Gastrocnemius medialis (tissue), 4 donors: ENCODE data around the gene GFOD1. TPM values are rescaled to one million over a fixed set of nuclear protein-coding genes. Genes with fewer than 3 reads are reported as not detected.

Experiments used
- ATAC-seq, 2 donors: fragments of 150-250 bp; one replicate each; pipeline ENCODE4 v1.9.1; 2016
- DNase-seq, 2 donors: peaks; one replicate each; pipeline ENCODE4 v3.0.0-alpha.2; 2019
- H3K27ac ChIP-seq, 4 donors: fragments of 200-600 bp; sonication (generic); 1 replicate in 1 of 4; 2 replicates in 3 of 4; pipeline ENCODE4 v1.5.1; 2016 to 2018; ENCODE audit warnings: mild to moderate bottlenecking in 2 of 4, moderate library complexity in 1 of 4
- H3K27me3 ChIP-seq, 3 donors: fragments of 200-600 bp; sonication (generic) in 2 of 3; 1 replicate in 1 of 3; 2 replicates in 2 of 3; pipeline versions ENCODE4 v1.5.1 to v1.6.0; 2016 to 2019; ENCODE audit warnings: mild to moderate bottlenecking in 1 of 3, moderate library complexity in 1 of 3
- H3K36me3 ChIP-seq, 2 donors: fragments of 200-600 bp; sonication (generic) in 1 of 2; one replicate each; pipeline ENCODE4 v1.5.1; 2017 to 2018
- H3K4me1 ChIP-seq, 2 donors: fragments of 200-600 bp; sonication (generic) in 1 of 2; one replicate each; pipeline ENCODE4 v1.5.1; 2016 to 2017; ENCODE audit warnings: mild to moderate bottlenecking in 2 of 2
- H3K4me3 ChIP-seq, 4 donors: fragments of 200-600 bp; sonication (generic) in 3 of 4; 1 replicate in 1 of 4; 2 replicates in 3 of 4; pipeline ENCODE4 v1.5.1; 2016 to 2019; ENCODE audit warnings: mild to moderate bottlenecking in 2 of 4
- H3K9me3 ChIP-seq, 3 donors: fragments of 200-600 bp; sonication (generic) in 2 of 3; 1 replicate in 1 of 3; 2 replicates in 2 of 3; pipeline ENCODE4 v1.5.1; 2016 to 2019
- POLR2A ChIP-seq, 2 donors: fragments of 450-650 bp; IDR thresholded peaks; one replicate each; pipeline ENCODE4 v1.6.1; 2017; ENCODE audit warnings: antibody characterized with exemption in 2 of 2, mild to moderate bottlenecking in 2 of 2, moderate library complexity in 2 of 2
- in situ Hi-C, 4 donors: fragments of 200-750 bp; cut with MboI; loops; one replicate each; pipeline versions ENCODE4 v1.15.0 to v1.8.0; 2017; ENCODE audit warnings: low sequenced_read_pairs in 4 of 4
- intact Hi-C: fragments of 100-400 bp; cut with DNase I; formaldehyde crosslinking; loops from one replicate; pipeline ENCODE4 v1.15.1; 2023; ENCODE audit warnings: low total_unique reads
- total RNA-seq, 4 donors: library from RNA; depleted of rRNA; stranded (reverse); fragments of >200 nt; gene quantifications; one replicate each; pipeline versions ENCODE4 v1.1.0 to v1.2.3, GENCODE V29; 2016
- TF ChIP-seq, protein P1 (sequence below), 5 experiments: fragments of 450-650 bp in 3 of 5; fragments of 200-600 bp in 2 of 5; sonication (generic) in 2 of 5; IDR thresholded peaks in 4 of 5; conservative IDR thresholded peaks in 1 of 5; 1 replicate in 4 of 5; 2 replicates in 1 of 5; pipeline ENCODE4 v1.5.1; 2016 to 2019; ENCODE audit warnings: antibody characterized with exemption in 5 of 5, mild to moderate bottlenecking in 3 of 5, moderate library complexity in 3 of 5

The GFOD1 gene
- total RNA-seq, 4 donors from 2014 or later: 9.0 to 31.8 (median 16.9) TPM

DNA sequence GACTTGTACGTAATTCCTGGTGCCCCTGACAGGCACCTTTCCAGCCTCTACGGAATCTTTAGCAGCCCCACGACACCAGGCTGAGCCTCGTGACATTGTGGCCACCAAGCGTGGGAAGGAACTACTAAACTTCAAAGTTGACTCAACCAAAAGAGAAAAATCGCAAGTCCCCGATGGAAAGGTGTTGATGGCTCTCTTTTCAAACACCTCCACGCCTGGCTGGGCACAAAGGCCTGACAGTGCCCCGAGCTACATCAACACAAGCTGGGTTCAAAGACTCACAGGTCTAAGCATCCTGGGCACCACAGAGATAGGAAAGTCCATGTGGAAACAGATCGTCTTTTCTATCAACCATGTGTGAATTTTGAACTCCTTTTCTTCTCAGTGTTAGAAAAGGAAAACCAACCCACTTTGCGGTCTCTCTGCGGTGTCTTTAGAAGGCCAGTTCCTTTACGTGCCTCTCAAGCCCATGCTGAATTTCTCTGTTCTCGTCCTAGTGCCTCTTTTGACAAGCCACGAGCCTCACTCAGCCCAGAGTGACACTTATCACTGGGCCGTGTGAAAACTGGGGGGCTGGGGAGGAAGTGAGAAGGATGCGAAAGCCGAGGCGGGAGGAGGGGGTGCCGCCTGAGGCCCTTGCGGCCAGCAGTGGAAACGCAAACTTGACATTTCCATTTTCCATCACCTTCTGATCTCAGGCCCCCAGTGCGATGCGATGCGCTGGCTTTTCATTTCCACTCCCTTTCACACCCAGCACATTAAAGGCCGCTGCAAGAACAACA, 59.4 kb downstream of the GFOD1 start:
- ATAC-seq (no peak), DNase-seq (no peak)
- Histone ChIP-seq H3K4me3 (no peak overlapping the region), H3K4me1 (peaks cover 62 to 68% of the 10 kb centered on the region in 2 donors), H3K27me3 (no peaks in the 10 kb centered on the region), H3K36me3 (no peaks in the 10 kb centered on the region), H3K27ac (peak overlapping the region; percentile 1 to 57 (median 6)), H3K9me3 (no peaks in the 10 kb centered on the region)
- intact Hi-C loops: loop anchor here (10.0 kb wide), 1 partner anchor 387 kb away; the partner anchor contains the start of gene MCUR1
- in situ Hi-C loops: no loop called here
- TF ChIP-seq POLR2A (IDR thresholded peaks at IDR 0.05): no peak

DNA sequence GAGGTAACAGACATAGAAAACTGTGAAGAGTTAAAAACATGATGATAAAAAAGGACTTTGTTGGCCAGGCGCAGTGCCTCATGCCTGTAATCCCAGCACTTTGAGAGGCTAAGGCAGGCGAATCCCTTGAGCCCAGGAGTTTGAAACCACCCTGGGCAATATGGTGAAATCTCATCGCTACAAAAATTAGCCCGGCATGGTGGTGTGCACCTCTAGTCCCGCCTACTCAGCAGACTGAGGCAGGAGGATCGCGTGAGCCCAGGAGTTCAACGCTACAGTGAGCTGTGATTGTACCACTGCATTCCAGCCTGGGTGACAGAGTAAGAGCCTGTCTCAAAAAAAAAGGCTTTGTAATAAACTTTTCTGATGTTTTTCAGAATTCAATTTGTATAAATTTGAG, 60.1 kb downstream of the GFOD1 start:
- no peaks in the 10 kb centered on the region for H3K9me3 ChIP-seq
- no peaks in the 10 kb centered on the region for H3K36me3 ChIP-seq
- H3K27me3 ChIP-seq: no peaks in the 10 kb centered on the region
- intact Hi-C loops (loop anchor here (10.0 kb wide), 1 partner anchor 387 kb away; the partner anchor contains the start of gene MCUR1), in situ Hi-C loops (no loop called here)
- TF ChIP-seq, protein P1, sequence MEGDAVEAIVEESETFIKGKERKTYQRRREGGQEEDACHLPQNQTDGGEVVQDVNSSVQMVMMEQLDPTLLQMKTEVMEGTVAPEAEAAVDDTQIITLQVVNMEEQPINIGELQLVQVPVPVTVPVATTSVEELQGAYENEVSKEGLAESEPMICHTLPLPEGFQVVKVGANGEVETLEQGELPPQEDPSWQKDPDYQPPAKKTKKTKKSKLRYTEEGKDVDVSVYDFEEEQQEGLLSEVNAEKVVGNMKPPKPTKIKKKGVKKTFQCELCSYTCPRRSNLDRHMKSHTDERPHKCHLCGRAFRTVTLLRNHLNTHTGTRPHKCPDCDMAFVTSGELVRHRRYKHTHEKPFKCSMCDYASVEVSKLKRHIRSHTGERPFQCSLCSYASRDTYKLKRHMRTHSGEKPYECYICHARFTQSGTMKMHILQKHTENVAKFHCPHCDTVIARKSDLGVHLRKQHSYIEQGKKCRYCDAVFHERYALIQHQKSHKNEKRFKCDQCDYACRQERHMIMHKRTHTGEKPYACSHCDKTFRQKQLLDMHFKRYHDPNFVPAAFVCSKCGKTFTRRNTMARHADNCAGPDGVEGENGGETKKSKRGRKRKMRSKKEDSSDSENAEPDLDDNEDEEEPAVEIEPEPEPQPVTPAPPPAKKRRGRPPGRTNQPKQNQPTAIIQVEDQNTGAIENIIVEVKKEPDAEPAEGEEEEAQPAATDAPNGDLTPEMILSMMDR (IDR thresholded peaks at IDR 0.05 in 4 of 5, conservative IDR thresholded peaks at IDR 0.05 in 1 of 5): no peak
- TF ChIP-seq POLR2A (IDR thresholded peaks at IDR 0.05): no peak
- peaks cover 66 to 69% of the 10 kb centered on the region in 2 donors for H3K4me1 ChIP-seq
- peak overlapping the region; percentile 1 to 74 (median 54) for H3K27ac ChIP-seq
- ATAC-seq (no peak), DNase-seq (no peak)
- H3K4me3 ChIP-seq: no peak overlapping the region

DNA sequence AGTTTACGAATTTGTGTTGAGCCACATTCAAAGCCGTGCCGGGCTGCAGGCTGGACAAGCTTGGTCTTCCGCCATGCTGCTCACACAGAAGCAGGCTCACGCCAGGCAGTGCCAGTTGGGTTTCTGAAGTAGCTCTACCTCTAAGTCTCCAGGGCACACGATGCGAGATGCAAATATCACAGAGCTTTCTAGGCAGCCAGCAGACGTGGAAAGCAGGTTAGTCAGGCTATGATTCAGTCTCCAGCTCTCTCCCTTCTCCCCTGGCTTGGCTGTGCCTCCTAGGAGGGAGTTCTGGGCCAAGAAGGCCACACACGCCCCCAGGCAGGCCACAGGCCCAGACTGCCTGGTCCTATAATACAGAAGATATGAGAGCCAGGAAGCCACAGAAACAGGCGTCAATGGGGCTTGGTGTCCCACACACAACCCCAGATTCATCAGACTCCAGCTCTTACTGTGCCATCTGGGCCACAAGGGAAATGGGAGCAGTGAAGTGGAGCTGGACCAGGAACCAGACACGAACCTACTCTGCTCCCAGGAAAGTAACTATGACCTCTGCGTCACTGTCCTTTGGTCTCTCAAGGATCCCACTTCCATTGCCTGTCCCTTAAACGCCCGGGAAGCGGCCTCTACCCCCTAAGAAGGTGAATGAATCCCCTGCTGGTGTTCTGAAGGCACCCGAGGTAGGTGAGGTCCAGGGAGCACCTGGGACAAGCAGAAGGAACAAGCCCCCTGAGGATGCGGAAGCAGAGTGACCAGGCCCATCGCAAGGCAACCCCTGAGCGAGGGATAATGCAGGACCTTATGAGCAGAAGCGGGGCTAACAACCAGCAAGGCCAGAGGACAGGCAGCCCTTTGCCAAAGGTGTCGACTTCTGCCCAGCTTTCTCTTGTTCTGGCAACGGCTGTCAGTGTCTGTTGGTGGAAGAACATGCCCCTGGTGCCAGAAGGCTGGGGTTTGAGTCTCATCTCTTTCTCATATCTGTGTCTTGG, 61.2 kb downstream of the GFOD1 start:
- in situ Hi-C loops (no loop called here), intact Hi-C loops (loop anchor here (10.0 kb wide), 1 partner anchor 389 kb away; the partner anchor contains the start of gene MCUR1)
- TF ChIP-seq, protein P1 (IDR thresholded peaks at IDR 0.05 in 4 of 5, conservative IDR thresholded peaks at IDR 0.05 in 1 of 5): no peak
- TF ChIP-seq POLR2A (IDR thresholded peaks at IDR 0.05): no peak
- peaks cover 69% of the 10 kb centered on the region in 2 donors for H3K4me1 ChIP-seq
- no peaks in the 10 kb centered on the region for H3K9me3 ChIP-seq
- ATAC-seq (peak; percentile 38 to 75), DNase-seq (peak in 1 of 2 donors; percentile 22)
- no peaks in the 10 kb centered on the region for H3K36me3 ChIP-seq
- peak overlapping the region; percentile 57 to 80 (median 74) for H3K27ac ChIP-seq
- no peak overlapping the region for H3K4me3 ChIP-seq
- H3K27me3 ChIP-seq: no peaks in the 10 kb centered on the region

DNA sequence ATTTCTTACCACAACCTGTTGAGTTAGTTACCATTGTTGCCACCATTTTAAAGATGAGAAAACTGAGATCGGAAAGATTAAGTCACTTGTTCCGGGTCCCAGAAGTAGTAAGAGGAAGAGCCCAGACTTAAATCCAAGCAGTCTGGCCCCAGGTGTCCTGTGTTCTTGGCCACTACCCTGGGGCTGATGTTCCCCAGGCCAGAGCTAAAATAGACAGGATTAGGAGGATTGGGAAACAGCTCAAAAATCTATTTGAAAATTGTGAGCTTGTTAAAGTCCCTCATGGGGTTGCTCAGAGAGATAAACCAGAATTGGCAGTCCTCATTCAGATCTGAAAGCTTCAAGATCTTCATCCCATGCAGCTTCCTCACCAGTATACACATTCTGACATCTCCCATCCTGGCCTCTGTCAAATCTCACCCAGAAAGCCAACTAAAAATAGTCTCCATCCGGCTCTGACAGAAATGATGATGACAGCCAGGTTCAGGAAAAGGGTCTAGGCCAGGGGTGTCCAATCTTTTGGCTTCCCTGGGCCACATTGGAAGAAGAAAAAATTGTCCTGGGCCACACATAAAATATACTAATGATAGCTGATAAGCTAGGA, 62.0 kb downstream of the GFOD1 start:
- TF ChIP-seq, protein P1 (IDR thresholded peaks at IDR 0.05 in 4 of 5, conservative IDR thresholded peaks at IDR 0.05 in 1 of 5): no peak
- TF ChIP-seq POLR2A (IDR thresholded peaks at IDR 0.05): no peak
- Histone ChIP-seq H3K9me3 (no peaks in the 10 kb centered on the region), H3K36me3 (no peaks in the 10 kb centered on the region), H3K27ac (peak overlapping the region; percentile 57 to 80 (median 74)), H3K27me3 (no peaks in the 10 kb centered on the region), H3K4me1 (peaks cover 77 to 78% of the 10 kb centered on the region in 2 donors), H3K4me3 (no peak overlapping the region)
- intact Hi-C loops (loop anchor here (10.0 kb wide), 1 partner anchor 389 kb away; the partner anchor contains the start of gene MCUR1), in situ Hi-C loops (no loop called here)
- ATAC-seq (peak; percentile 30 to 42), DNase-seq (no peak)
